ENCODE data around the gene DLEU7.

DLEU7 gene

DNA sequence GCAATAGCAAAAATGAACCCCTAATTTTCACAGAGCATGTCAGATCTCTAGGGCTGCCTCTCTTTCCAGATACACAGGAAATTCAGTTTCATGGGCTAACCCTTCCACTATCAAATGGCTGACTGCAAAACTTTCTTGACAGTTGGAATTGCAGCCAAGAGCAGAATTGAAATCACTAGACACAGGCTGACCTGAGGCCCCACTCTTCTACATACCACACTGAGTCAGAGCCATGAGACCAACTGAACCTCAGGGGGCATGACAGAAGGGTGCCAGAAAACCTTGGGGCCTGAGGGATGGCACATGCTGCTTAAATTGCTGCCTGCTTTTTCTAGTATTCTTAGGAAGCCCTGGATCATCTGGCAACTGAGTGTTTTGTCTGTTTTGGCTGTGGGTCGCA lies 1.7 kb upstream of the DLEU7 start:
- Histone ChIP-seq H3K4me3 (no peak overlapping the region), H3K27ac (no peak overlapping the region)

DNA sequence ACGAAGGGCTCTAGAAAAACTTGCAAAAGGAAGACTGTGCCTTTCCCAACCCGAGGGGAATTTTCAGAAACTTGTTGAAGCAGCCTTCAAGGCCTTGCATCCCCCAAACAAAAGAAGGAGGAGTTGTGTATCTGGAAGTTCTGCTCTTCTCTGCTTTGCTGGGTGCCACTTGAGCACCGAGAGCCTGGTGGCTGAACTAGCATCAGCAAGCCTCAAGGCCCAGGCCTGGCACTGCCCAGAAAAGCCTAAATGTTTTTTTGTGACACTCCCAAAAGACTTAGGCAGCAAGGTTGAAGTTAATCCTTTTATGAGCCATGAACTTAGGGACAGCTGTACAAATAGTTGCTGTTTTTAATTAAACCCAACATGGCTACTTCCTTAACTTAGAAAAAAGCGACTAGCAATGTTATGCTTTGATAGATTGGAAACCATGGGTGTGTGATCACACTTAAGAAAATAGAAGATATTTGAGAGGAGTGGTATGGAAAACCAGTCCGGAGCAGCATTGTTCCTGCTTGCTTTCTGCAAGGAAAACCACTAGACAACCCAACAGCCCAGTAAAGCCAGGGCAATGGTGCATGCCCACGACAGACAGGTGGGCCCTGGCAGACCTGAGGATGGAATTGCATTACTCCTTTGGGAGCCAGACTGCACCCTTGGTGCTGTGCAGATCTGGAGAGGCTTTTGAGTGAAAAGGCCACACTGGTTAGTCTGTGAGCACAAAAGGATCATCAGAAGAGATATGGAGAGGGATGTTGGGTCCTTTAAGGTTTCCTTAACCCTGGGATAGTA lies 788 bp upstream of the DLEU7 start:
- no peak overlapping the region for H3K27ac ChIP-seq

DNA sequence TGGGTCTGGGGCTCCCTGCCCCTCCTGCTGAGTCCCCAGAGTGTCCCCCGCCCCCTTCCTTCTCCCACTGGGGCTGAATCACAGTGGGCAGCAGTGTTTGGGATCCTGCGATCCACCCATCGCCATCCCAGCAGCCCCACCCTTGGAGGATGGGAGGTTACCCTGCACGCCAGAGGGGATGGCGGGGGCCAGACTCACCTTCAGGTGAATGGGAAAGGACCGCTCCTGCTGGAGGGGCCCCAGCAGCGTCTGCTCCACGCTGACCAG lies 569 bp downstream of the DLEU7 start:
- Histone ChIP-seq H3K27ac (no peak overlapping the region), H3K4me3 (peak overlapping the region in 2 of 7 experiments; percentile 12 to 23)

More for the DNA sequence above, 788 bp upstream of the DLEU7 start:
- H3K4me3 ChIP-seq: no peak overlapping the region

DNA sequence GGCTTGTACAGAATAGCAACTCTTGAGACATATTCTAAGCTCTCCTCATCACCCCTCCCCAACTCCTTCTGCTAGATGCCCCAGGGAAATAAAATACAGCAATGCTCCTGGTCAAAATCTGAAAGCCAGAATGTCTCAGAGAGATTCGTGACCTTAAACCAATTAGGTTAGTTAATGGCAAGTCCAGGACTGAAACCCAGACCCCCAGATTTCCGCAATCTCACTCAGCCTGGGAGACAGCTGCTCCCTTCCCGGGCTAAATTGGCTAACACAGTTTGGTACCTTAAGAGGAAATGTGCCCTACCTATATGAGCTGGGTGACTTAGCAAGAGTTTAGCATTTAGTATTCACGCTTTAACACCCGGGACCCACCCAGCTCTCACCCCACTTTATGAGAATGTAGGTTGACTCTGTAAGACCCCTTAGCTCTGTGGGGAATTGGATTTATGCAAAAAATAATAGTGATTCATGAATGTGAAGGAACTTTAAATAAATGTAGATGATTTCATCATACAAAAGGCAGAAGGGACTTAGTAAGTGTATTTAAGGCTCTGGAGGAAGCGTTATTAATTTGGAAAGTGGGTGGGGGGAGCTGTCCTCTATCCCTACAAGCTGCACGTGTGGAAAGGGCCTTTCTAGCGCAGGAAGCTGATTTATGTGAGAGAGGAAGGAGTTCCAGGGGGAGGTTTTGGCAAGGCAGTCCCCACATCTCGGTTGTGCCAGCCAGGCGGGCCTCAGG lies 1.1 kb downstream of the DLEU7 start:
- Histone ChIP-seq H3K27ac (no peak overlapping the region), H3K4me3 (no peak overlapping the region)

DNA sequence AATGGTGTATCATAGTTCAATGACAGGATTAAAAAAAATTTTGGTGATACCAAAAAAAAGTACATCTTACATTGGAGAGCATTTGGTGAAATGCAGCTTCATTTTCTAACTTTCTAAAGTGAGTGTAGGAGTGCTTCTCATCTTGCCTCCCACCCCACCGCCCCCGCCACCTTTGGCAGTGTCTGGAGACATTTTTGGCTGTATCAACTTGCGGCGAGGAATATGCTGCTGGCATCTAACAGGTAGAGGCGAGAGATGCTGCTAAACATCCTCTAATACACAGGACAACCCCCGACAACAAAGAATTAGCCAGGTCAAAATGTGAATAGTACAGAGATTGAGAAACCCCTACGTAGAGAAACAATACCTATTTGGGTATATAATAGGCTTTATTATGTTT lies 1.7 kb downstream of the DLEU7 start:
- no peak overlapping the region for H3K4me3 ChIP-seq
- no peak overlapping the region for H3K27ac ChIP-seq

DNA sequence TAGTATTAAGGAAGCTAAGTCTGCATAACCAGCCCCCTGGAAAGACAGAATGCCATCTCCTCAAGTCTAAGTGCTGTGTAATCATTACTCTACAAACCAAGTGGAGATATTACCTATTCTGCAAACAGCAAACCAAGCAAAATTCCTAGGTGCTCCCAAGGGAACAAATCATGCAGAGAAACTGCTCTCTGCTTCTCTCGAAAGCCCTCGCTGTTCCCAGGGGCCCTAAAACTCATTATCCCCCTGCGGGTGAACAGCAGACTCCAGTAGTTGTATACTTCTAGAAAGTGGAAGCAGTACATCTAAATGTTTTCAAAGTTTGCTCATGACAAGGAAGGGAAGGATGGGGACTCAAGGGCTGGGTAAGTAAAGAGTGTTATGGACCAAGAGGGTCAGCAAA lies 3.2 kb downstream of the DLEU7 start:
- Histone ChIP-seq H3K27ac (no peak overlapping the region), H3K4me3 (no peak overlapping the region)

DNA sequence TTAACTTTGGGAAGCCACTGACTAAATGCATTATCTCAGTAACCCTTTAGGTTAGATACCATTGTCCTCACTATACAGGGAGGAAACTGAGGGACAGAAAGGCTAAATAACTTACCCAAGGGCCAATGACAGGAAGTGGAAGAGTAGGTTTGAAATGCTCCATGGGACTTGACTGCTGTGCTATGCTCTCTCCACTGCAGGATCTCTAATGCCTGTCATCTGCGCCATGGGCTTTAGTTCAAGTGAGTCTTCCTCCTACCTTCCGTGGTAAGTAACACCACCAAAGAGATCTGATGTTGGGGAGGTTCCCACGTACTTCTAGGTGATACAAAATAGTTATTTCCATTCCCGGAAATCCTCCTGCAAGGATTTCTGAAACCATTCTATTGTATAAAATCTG lies 3.7 kb downstream of the DLEU7 start:
- no peak overlapping the region for H3K4me3 ChIP-seq
- no peak overlapping the region for H3K27ac ChIP-seq

DNA sequence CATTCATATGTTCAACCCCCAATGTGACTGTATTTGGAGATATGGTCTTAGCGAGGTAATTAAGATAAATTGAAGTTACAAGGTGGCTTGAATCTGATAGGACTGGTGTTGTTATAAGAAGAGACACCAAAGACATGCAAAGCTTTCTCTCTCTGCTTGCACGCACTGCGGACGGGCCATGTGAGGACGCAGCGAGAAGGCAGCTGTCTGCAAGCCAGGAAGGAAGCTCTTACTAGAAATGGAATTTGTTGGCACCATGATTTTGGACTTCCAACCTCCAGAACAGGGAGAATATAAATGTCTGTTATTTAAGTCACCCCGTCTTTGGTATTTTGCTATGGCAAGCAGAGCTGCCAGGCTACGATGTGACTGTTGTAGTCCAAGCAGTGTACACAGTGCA lies 4.8 kb downstream of the DLEU7 start:
- Histone ChIP-seq H3K4me3 (no peak overlapping the region), H3K27ac (no peak overlapping the region)

DNA sequence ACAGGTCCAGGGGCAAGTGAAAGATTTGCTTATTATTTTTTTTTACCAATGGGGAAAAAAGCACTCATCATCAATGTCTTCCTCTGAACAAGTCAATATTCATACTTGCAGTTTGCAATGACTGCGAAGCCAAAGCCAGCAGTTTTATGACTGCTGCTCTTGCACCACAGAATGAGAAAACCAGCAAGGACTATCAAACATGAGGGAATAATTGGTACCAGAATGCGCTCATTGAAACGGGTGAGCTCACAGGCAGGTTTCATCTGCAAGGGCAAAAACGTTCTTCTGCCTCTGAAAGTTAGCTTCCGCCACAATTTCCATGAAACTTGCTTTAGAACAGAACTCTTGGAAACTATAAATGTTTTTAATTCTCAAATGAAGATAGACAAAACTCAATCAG lies 5.5 kb downstream of the DLEU7 start:
- H3K4me3 ChIP-seq: no peak overlapping the region
- no peak overlapping the region for H3K27ac ChIP-seq

DNA sequence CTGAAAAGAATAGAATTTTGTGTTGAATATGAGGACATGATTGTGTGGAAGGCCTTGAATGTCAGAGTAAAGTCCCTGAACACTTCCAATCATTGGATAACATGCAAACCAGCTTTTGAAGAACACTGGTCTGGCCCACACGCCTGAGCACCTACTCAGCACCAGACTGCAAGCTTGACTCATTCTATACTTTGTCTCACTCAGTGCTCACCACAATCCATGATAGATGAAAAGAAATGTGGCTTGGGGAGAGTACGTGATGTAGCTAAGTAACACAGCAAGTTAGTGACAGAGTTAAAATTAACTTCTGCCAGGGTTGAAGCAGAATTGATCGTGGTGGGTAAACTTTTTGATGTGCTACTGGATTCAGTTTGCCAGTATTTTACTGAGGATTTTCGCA lies 12.0 kb downstream of the DLEU7 start:
- Histone ChIP-seq H3K27ac (no peak overlapping the region), H3K4me3 (no peak overlapping the region)

DNA sequence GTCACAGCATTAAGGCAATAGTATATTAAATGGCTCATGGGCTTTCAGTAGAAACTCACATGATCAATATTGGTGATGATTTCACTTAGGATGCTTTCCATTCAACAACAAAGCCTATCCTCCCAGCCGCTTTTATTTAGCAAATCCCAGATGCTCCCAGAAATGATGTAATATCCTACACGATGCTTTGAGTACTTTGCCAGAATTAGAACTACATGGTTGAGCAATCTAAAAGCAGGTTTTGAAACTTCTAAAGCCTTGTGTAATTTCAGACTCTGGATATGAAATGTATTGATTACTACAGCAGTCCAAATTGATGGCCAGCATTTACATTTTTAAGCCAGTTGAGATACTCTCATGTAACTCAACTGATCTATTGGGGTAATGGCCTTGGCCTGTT lies 13.6 kb downstream of the DLEU7 start:
- H3K4me3 ChIP-seq: no peak overlapping the region
- no peak overlapping the region for H3K27ac ChIP-seq

DNA sequence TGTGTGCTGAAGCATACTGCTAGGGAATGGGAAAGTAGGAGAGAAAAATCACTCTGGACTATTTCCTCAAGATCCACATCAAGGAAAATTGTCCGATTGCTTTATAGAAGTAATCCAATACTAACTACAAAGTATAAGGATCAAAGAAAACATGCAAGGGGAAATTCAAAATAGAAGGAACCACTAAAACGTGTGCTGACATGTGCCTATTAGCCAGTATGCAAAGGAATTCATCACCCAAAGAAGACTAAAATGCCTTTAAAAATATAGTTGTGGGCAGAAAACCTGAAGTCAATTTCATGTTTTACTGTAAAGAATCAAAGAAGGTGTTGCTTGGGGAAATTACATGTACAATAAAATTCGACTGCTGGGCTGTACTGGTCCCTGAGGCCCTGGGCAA lies 14.3 kb downstream of the DLEU7 start:
- H3K4me3 ChIP-seq: no peak overlapping the region
- peak overlapping the region in 1 of 21 experiments; percentile 9 for H3K27ac ChIP-seq

DNA sequence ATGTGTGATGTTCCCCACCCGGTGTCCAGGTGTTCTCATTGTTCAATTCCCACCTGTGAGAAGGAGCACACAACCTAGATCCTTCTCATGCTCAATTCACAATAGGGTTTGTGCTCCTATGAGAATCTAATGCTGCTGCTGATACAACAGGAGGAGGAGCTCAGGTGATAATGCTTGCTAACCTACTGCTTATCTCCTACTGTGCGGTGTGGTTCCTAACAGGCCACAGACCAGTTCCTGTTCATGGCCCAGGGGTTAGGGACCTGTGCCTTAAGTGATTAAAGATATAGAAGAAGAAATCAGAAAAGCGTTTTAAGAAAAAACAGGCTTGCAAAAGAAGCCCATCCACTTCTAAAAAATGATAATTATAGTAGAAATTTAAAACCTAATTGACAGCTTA lies 17.5 kb downstream of the DLEU7 start:
- H3K4me3 ChIP-seq: no peak overlapping the region
- no peak overlapping the region for H3K27ac ChIP-seq

DNA sequence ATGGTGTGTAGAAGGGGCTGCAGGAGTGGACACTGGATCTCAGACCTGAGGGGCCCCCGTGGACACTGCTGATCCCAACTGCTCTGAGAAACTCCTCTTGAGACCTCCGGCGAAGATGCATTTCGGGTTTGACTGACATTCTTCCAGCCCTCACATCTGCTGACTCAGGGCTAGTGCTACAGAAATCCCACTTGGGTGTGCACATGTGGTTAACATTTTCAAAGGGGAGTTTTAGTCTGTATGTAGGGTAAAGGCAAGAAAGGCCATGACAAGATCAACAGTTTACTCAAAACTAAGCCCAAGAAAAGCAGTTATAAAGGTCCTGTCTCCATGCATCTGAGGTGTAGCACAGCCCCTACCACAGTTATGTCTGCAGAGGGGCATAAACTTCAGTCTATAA lies 31.2 kb downstream of the DLEU7 start:
- H3K27ac ChIP-seq: no peak overlapping the region
- H3K4me3 ChIP-seq: no peak overlapping the region

DNA sequence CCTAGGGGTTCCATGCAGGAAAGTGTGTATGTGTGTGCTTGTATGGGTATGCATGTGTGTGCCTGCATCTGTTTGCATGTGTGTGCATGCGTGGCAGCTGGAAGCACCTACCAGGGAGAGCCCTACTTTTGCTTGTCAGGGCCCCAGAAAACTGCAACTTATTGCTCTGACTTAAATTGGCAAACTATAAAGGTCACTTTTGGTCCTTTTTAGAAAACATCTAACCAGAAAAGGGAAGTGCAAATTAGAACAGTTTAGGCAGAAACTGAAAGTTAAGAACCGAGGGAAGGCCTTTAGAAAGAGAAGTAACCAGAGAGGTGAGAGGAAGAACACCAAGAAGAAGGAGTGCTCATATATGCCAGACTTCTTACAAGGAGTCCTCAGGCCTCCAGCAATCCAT lies 32.5 kb downstream of the DLEU7 start:
- no peak overlapping the region for H3K27ac ChIP-seq
- no peak overlapping the region for H3K4me3 ChIP-seq

DNA sequence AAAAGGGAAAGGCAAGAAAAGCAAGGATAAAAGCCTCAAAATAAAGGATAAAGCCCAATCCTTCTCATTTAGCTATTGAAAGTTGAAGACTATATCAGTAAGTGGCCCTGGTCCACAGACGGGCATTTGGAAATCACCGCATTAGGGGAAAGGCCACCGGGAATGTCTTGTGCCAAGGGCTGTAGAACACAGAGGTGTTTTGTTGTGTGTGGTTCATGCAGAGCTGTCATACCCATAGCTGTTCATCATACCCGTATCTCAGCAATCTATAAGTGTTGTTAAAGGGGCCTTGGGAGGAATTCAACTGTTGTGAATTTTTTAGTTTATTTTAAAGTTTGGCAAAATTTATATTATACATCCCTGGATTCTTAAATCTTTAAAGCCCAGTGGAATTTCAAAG lies 33.0 kb downstream of the DLEU7 start:
- Histone ChIP-seq H3K4me3 (no peak overlapping the region), H3K27ac (no peak overlapping the region)

DNA sequence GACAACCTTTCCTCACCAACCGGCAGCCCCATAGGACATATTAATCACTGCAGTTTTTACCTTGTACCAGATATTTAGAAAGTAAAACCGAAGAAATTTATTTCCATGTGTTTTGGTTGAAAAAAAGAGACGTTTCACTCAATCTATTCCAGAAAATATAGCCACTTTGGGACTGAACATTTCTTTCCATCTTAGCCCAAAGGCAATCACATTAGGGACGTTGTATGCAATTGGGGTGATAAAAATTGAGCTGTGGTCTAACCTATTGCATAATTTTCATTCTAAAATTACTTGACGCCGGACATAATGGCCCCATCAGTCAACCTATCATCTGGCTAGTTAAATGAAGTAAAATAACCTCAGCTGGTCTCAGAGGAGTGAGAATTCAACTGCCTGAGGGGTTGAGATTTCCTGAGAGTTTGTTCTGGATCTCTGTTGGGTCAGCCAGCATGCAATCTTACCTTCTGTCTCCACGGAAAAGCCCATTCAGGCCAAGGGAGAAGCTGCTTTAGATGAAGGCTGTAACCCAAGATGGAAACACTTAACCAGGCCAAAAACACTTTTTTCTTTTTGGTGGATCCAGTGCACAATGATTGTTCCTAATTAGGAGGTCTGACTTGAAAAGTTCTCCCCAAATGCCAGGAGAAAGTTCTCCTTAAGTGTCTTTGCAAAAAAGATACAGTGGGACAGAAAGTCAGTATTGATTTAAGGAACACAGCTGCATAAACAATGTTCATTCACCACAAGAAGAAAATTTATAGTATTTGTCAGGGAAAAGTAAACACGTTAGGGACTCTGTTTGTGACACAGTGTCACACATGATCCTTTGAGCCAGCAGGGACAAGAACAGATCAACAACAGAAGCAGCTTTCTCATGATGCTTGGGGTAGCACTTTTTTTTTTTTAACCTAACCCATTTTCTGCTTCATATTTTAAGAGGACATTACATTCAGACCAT lies 34.1 kb downstream of the DLEU7 start:
- Histone ChIP-seq H3K4me3 (no peak overlapping the region), H3K27ac (no peak overlapping the region)

DNA sequence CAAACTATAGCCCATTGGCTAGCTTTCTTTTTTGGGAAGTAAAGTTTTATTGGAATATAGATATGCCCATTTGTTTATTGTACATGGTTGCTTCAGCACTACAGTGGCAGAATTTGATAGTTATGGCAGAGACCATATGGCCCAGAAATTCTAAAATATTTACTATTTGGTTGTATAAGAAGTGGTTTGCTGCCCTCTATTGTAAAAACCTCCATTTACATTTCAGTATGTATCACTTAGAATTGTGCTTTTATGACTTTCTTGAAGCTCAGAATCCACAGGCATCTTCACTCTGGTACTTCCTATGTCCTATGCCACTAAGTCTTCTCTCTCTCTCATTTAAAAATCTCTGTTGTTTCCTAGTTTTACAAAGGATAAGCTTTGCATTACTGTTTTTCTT lies 37.7 kb downstream of the DLEU7 start:
- Histone ChIP-seq H3K27ac (no peak overlapping the region), H3K4me3 (no peak overlapping the region)

DNA sequence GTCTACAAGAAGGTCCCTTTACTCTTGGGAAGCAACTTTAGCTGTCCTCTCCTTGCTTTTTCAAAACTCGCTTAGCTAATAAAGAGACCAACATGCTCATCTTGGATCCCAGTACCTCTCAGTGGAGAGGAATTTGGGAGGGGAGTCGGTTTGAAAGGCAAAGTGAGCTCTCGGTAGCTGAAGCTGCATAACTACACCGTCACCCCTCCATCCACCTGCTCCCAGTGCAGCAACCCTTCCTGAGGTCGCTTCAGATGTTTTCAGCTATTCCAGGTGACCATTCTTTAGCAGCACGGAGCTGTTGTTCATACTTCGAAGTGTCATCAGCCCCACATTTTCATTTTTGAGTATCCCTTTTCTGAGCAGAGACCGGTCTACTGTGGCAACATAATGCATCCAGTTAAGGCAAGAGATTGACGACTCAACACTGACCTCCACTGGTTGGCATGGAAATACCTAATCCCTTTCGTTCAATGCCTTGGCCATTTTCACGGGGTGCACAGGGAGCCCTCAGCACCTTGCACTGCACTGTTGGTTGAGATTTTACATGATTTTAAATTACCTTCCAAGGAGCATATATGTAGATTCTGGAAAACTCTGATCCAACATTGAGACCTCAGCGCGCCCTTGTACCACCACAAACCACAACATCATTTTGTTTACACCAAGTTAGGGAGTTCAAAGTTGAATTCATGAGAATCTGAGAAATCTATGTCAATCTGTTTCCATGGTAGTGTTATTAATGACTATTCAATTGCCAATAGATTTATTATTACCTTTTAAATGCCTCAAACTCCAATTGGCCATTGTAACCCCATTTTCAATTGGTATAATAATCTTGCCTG lies 42.2 kb downstream of the DLEU7 start:
- Histone ChIP-seq H3K4me3 (no peak overlapping the region), H3K27ac (peak overlapping the region in 5 of 21 experiments; percentile 2 to 50 (median 16))

All from skin epidermis (tissue), 12 donors.